ENCODE results near the gene IQGAP3. TPM values are rescaled to one million over a fixed set of nuclear protein-coding genes. Genes with fewer than 3 reads are reported as not detected.

IQGAP3 gene
- polyA plus RNA-seq, 1 donor from 2014 or later: not detected

DNA sequence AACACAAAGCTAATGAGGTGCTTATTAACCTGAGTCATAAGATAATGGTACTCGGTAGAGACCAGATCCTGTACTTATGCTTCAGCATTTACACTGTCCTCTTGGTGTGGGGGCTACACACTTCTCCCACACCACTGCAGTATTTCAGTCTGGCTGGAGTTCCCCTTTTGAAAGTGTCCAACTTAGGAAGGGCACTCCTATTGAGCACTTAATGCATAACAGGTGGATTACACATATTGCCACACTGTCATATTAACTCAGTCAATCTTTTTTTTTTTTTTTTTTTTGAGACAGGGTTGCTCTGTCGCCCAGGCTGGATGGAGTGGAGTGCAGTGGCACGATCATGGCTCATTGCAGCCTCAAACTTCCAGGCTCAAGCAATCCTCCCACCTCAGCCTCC is 27.4 kb upstream of the IQGAP3 start:
- Histone ChIP-seq H3K36me3 (ENCODE audit: insufficient read depth, low read length) (no peaks in the 10 kb centered on the region), H3K79me2 (replicated peaks; ENCODE audit: insufficient read depth, low read length) (no peaks in the 10 kb centered on the region), H3K9me2 (ENCODE audit: insufficient read depth, low read length) (no peaks in the 10 kb centered on the region), H3K4me3 (ENCODE audit: low read length) (no peak overlapping the region), H3K9ac (ENCODE audit: low read length) (no peak overlapping the region), H3K4me2 (ENCODE audit: low read length) (no peak overlapping the region), H3F3A (ENCODE audit: insufficient read depth, low read length, poor library complexity, severe bottlenecking) (no peaks in the 10 kb centered on the region), H3K9me3 (ENCODE audit: low read length) (no peaks in the 10 kb centered on the region), H4K20me1 (ENCODE audit: insufficient read depth) (no peaks in the 10 kb centered on the region), H3K27me3 (ENCODE audit: insufficient read depth, low read depth, low read length) (no peaks in the 10 kb centered on the region), H3K27ac (ENCODE audit: low read length) (no peak overlapping the region), H2AFZ (ENCODE audit: low read depth, low read length) (no peak overlapping the region)
- TF ChIP-seq, protein P1, sequence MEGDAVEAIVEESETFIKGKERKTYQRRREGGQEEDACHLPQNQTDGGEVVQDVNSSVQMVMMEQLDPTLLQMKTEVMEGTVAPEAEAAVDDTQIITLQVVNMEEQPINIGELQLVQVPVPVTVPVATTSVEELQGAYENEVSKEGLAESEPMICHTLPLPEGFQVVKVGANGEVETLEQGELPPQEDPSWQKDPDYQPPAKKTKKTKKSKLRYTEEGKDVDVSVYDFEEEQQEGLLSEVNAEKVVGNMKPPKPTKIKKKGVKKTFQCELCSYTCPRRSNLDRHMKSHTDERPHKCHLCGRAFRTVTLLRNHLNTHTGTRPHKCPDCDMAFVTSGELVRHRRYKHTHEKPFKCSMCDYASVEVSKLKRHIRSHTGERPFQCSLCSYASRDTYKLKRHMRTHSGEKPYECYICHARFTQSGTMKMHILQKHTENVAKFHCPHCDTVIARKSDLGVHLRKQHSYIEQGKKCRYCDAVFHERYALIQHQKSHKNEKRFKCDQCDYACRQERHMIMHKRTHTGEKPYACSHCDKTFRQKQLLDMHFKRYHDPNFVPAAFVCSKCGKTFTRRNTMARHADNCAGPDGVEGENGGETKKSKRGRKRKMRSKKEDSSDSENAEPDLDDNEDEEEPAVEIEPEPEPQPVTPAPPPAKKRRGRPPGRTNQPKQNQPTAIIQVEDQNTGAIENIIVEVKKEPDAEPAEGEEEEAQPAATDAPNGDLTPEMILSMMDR (IDR thresholded peaks at IDR 0.05; ENCODE audit: poor library complexity, severe bottlenecking): no peak
- TF ChIP-seq POLR2AphosphoS5 (IDR thresholded peaks at IDR 0.05) (no peak), MXI1 (conservative IDR thresholded peaks at IDR 0.05; ENCODE audit: poor library complexity, severe bottlenecking) (no peak), RAD21 (conservative IDR thresholded peaks at IDR 0.05) (no peak)
- TF ChIP-seq, protein P2, sequence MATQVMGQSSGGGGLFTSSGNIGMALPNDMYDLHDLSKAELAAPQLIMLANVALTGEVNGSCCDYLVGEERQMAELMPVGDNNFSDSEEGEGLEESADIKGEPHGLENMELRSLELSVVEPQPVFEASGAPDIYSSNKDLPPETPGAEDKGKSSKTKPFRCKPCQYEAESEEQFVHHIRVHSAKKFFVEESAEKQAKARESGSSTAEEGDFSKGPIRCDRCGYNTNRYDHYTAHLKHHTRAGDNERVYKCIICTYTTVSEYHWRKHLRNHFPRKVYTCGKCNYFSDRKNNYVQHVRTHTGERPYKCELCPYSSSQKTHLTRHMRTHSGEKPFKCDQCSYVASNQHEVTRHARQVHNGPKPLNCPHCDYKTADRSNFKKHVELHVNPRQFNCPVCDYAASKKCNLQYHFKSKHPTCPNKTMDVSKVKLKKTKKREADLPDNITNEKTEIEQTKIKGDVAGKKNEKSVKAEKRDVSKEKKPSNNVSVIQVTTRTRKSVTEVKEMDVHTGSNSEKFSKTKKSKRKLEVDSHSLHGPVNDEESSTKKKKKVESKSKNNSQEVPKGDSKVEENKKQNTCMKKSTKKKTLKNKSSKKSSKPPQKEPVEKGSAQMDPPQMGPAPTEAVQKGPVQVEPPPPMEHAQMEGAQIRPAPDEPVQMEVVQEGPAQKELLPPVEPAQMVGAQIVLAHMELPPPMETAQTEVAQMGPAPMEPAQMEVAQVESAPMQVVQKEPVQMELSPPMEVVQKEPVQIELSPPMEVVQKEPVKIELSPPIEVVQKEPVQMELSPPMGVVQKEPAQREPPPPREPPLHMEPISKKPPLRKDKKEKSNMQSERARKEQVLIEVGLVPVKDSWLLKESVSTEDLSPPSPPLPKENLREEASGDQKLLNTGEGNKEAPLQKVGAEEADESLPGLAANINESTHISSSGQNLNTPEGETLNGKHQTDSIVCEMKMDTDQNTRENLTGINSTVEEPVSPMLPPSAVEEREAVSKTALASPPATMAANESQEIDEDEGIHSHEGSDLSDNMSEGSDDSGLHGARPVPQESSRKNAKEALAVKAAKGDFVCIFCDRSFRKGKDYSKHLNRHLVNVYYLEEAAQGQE (IDR thresholded peaks at IDR 0.05; ENCODE audit: borderline replicate concordance): no peak

DNA sequence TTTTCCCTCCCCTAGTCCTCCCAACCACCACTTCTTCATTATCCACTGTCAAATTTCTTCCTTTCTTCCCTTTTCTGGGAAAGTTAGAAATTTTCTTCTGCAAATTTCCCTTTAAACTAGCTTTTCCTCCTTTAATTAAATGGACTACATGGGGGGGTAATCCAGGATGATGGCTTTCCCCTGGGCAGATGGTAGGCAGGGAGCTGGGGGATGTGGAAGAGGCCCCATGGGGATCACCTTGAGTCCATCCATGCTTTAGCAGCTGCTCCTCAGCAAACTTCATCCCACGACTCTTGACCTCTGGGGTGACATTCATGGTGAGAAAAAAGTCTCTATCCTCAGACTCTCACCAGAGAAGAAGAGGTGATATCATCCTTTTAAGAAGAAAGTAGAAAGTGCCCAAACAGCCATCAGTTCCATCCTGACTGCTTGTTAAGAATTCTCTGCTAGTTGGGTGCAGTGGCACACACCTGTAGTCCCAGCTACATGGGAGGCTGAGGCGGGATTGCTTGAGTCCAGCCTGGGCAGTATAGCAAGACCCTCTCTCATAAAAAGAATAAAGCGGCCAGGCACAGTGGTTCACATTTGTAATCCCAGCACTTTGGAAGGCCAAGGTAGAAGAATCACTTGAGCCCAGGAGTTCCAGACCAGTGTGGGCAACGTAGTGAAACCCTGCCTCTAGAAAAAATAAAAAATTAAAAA is 26.5 kb upstream of the IQGAP3 start:
- no peaks in the 10 kb centered on the region for H3K9me2 ChIP-seq (ENCODE audit: insufficient read depth, low read length)
- H3K27ac ChIP-seq (ENCODE audit: low read length): no peak overlapping the region
- no peaks in the 10 kb centered on the region for H3K27me3 ChIP-seq (ENCODE audit: insufficient read depth, low read depth, low read length)
- no peaks in the 10 kb centered on the region for H3F3A ChIP-seq (ENCODE audit: insufficient read depth, low read length, poor library complexity, severe bottlenecking)
- no peaks in the 10 kb centered on the region for H3K36me3 ChIP-seq (ENCODE audit: insufficient read depth, low read length)
- no peak overlapping the region for H3K4me2 ChIP-seq (ENCODE audit: low read length)
- H2AFZ ChIP-seq (ENCODE audit: low read depth, low read length): no peak overlapping the region
- no peak overlapping the region for H3K4me3 ChIP-seq (ENCODE audit: low read length)
- no peak overlapping the region for H3K9ac ChIP-seq (ENCODE audit: low read length)
- no peaks in the 10 kb centered on the region for H3K79me2 ChIP-seq (replicated peaks; ENCODE audit: insufficient read depth, low read length)
- no peak for TF ChIP-seq EZH2 (IDR thresholded peaks at IDR 0.05; ENCODE audit: borderline replicate concordance, insufficient read depth, low read length, poor library complexity, severe bottlenecking)
- TF ChIP-seq, protein P1 (IDR thresholded peaks at IDR 0.05; ENCODE audit: poor library complexity, severe bottlenecking): no peak
- no peak for TF ChIP-seq RAD21 (conservative IDR thresholded peaks at IDR 0.05)
- no peak for TF ChIP-seq EP300 (conservative IDR thresholded peaks at IDR 0.05; ENCODE audit: poor library complexity, severe bottlenecking)
- no peak for TF ChIP-seq TAF1 (IDR thresholded peaks at IDR 0.05; ENCODE audit: low read depth)
- TF ChIP-seq POLR2AphosphoS5 (IDR thresholded peaks at IDR 0.05): no peak
- no peak for TF ChIP-seq SMC3 (conservative IDR thresholded peaks at IDR 0.05; ENCODE audit: poor library complexity)
- TF ChIP-seq, protein P2 (IDR thresholded peaks at IDR 0.05; ENCODE audit: borderline replicate concordance): no peak
- no peak for TF ChIP-seq MXI1 (conservative IDR thresholded peaks at IDR 0.05; ENCODE audit: poor library complexity, severe bottlenecking)
- no peaks in the 10 kb centered on the region for H3K9me3 ChIP-seq (ENCODE audit: low read length)
- H4K20me1 ChIP-seq (ENCODE audit: insufficient read depth): no peaks in the 10 kb centered on the region
